ENCODE data around the gene JUNB. TPM values are rescaled to one million over a fixed set of nuclear protein-coding genes. Genes with fewer than 3 reads are reported as not detected.
A peak's percentile ranks its signal among the peaks of the same experiment; 100 is the strongest.

Gene JUNB
- polyA plus RNA-seq, 1 of the 3 experiments (the other 2 are of a cell fraction) = 224 TPM

DNA sequence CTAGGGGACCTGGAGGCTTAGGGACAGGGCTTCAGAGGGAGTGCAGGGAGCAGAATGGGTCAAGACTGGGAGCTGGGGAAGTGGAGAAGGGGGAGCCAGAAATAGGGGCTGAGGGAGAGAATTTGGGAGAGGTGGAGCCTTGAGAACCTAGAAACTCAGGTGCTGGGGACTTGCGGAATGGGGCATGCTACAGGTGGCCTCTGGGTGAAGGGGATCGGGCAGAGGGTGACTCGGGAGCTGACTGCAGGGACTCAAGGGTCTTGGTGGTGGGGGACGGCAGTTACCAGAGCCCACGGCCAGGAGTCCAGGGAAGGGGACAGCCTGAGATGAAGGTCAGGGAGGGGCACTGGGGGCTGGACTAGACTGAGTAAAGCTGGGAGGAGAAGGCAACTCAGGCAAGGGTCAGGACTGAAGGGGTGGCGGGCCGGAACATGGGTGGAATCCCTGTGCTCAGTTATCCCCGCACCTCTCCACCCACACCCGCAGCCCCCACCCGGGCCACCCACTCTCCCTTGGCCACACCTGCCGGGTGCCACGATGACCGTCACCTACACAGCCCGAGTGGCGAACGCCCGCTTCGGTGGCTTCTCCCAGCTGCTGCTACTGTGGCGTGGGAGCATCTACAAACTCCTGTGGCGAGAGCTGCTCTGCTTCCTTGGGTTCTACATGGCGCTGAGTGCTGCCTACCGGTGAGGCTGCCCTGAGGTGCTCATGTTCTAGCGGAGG lies 39.1 kb upstream of the JUNB start:
- H2AFZ ChIP-seq (ENCODE audit: low read depth) = no peak overlapping the region
- peak; percentile 42 for DNase-seq
- no peaks in the 10 kb centered on the region for H4K20me1 ChIP-seq (ENCODE audit: insufficient read depth)
- 21% methylated on average over 11 of the region's 23 CpGs for WGBS (ENCODE audit: low lambda C conversion rate)
- peaks cover 0 to 6% of the 10 kb centered on the region in 2 experiments for H3K36me3 ChIP-seq (replicated peaks in 1 of 2; ENCODE audit: control insufficient read depth in 1 of 2, insufficient read depth in 2 of 2, low read length in 1 of 2)
- peaks cover 1% of the 10 kb centered on the region for H3F3A ChIP-seq (replicated peaks; ENCODE audit: insufficient read depth)
- H3K9me2 ChIP-seq = no peaks in the 10 kb centered on the region
- H3K4me1 ChIP-seq (ENCODE audit: control insufficient read depth in 1 of 2, insufficient read depth in 2 of 2, low read depth in 1 of 2, low read length in 1 of 2) = peaks cover 0 to 8% of the 10 kb centered on the region in 2 experiments
- H3K79me2 ChIP-seq (ENCODE audit: insufficient read depth) = no peaks in the 10 kb centered on the region
- H3K27ac ChIP-seq (ENCODE audit: low read depth in 2 of 2, low read length in 1 of 2) = no peak overlapping the region
- H3K27me3 ChIP-seq (ENCODE audit: insufficient read depth) = peaks cover 40% of the 10 kb centered on the region
- H3K9me3 ChIP-seq = no peaks in the 10 kb centered on the region
- ChIA-PET CTCF (interaction anchor here (0.6 to 23.9 kb wide), 9 partner anchors 9 to 94 kb away, joined by 3 to 273 read pairs (median 4); partner anchors contain the start of gene JUNB), POLR2A (interaction anchor here (0.8 to 1.4 kb wide), 2 partner anchors 10 to 30 kb away, joined by 3 read pairs; no protein-coding TSS in a partner anchor)
- TF ChIP-seq, protein P1, sequence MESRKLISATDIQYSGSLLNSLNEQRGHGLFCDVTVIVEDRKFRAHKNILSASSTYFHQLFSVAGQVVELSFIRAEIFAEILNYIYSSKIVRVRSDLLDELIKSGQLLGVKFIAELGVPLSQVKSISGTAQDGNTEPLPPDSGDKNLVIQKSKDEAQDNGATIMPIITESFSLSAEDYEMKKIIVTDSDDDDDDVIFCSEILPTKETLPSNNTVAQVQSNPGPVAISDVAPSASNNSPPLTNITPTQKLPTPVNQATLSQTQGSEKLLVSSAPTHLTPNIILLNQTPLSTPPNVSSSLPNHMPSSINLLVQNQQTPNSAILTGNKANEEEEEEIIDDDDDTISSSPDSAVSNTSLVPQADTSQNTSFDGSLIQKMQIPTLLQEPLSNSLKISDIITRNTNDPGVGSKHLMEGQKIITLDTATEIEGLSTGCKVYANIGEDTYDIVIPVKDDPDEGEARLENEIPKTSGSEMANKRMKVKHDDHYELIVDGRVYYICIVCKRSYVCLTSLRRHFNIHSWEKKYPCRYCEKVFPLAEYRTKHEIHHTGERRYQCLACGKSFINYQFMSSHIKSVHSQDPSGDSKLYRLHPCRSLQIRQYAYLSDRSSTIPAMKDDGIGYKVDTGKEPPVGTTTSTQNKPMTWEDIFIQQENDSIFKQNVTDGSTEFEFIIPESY (IDR thresholded peaks at IDR 0.05; ENCODE audit: borderline replicate concordance, low read depth) = no peak
- TF ChIP-seq RCOR1 (IDR thresholded peaks at IDR 0.05; ENCODE audit: low read length) (no peak), TAF1 (IDR thresholded peaks at IDR 0.05; ENCODE audit: borderline replicate concordance, low read depth, low read length) (no peak)
- no peak overlapping the region for H3K9ac ChIP-seq
- no peak overlapping the region for H3K4me2 ChIP-seq
- H3K4me3 ChIP-seq (ENCODE audit: low read depth in 2 of 2, low read length in 1 of 2) = no peak overlapping the region

DNA sequence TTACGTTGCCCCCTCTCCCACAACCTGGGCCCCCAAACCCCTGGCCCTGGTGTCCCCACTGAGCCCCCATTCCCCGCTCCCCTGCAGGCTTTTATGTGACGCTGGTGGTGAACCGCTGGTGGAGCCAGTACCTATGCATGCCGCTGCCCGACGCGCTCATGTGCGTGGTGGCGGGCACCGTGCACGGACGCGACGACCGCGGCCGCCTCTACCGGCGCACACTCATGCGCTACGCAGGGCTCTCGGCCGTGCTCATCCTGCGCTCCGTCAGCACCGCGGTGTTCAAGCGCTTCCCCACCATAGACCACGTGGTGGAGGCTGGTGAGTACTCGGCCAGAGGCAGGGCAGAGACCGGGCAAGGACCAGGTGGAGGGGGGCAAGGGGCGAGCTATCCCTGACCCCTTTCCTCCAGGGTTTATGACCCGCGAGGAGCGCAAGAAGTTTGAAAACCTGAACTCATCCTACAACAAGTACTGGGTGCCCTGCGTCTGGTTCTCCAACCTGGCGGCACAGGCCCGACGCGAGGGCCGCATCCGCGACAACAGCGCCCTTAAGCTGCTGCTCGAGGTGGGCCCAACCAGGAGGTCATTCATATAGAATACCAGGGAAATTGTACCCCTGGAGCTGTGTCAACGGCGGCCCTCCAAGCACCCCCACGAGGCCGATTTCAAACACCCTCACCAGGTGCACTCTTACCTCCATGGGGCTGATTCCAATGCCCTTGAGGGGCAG lies 36.7 kb upstream of the JUNB start:
- Histone ChIP-seq H3K36me3 (replicated peaks in 1 of 2; ENCODE audit: control insufficient read depth in 1 of 2, insufficient read depth in 2 of 2, low read length in 1 of 2) (no peaks in the 10 kb centered on the region), H3K27ac (ENCODE audit: low read depth in 2 of 2, low read length in 1 of 2) (no peak overlapping the region), H3K27me3 (ENCODE audit: insufficient read depth) (peaks cover 40% of the 10 kb centered on the region), H2AFZ (ENCODE audit: low read depth) (no peak overlapping the region), H3K9me3 (no peaks in the 10 kb centered on the region), H3K9me2 (no peaks in the 10 kb centered on the region), H3K79me2 (ENCODE audit: insufficient read depth) (no peaks in the 10 kb centered on the region), H3K9ac (no peak overlapping the region), H3K4me2 (no peak overlapping the region), H3K4me3 (ENCODE audit: low read depth in 2 of 2, low read length in 1 of 2) (no peak overlapping the region), H4K20me1 (ENCODE audit: insufficient read depth) (no peaks in the 10 kb centered on the region), H3F3A (replicated peaks; ENCODE audit: insufficient read depth) (peaks cover 10% of the 10 kb centered on the region), H3K4me1 (ENCODE audit: control insufficient read depth in 1 of 2, insufficient read depth in 2 of 2, low read depth in 1 of 2, low read length in 1 of 2) (peaks cover 0 to 7% of the 10 kb centered on the region in 2 experiments)
- peak; percentile 22 for DNase-seq
- POLR2A ChIA-PET = no interaction called here
- 79% methylated on average over 38 of the region's 50 CpGs for WGBS (ENCODE audit: low lambda C conversion rate)
- TF ChIP-seq NFIC (IDR thresholded peaks at IDR 0.05; ENCODE audit: borderline replicate concordance) (no peak), MEF2A (IDR thresholded peaks at IDR 0.05; ENCODE audit: borderline replicate concordance, low read depth) (no peak), RXRA (IDR thresholded peaks at IDR 0.05; ENCODE audit: borderline replicate concordance, low read depth) (no peak), ELF1 (IDR thresholded peaks at IDR 0.05) (no peak), MXI1 (IDR thresholded peaks at IDR 0.05; ENCODE audit: low read depth, low read length) (no peak)
- TF ChIP-seq, protein P2, sequence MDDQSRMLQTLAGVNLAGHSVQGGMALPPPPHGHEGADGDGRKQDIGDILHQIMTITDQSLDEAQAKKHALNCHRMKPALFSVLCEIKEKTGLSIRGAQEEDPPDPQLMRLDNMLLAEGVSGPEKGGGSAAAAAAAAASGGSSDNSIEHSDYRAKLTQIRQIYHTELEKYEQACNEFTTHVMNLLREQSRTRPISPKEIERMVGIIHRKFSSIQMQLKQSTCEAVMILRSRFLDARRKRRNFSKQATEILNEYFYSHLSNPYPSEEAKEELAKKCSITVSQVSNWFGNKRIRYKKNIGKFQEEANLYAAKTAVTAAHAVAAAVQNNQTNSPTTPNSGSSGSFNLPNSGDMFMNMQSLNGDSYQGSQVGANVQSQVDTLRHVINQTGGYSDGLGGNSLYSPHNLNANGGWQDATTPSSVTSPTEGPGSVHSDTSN (IDR thresholded peaks at IDR 0.05) = no peak
- TF ChIP-seq, protein P3, sequence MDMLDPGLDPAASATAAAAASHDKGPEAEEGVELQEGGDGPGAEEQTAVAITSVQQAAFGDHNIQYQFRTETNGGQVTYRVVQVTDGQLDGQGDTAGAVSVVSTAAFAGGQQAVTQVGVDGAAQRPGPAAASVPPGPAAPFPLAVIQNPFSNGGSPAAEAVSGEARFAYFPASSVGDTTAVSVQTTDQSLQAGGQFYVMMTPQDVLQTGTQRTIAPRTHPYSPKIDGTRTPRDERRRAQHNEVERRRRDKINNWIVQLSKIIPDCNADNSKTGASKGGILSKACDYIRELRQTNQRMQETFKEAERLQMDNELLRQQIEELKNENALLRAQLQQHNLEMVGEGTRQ (IDR thresholded peaks at IDR 0.05; ENCODE audit: borderline replicate concordance, low read depth, low read length) = no peak
- TF ChIP-seq, protein P4, sequence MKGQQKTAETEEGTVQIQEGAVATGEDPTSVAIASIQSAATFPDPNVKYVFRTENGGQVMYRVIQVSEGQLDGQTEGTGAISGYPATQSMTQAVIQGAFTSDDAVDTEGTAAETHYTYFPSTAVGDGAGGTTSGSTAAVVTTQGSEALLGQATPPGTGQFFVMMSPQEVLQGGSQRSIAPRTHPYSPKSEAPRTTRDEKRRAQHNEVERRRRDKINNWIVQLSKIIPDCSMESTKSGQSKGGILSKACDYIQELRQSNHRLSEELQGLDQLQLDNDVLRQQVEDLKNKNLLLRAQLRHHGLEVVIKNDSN (IDR thresholded peaks at IDR 0.05; ENCODE audit: borderline replicate concordance, low read depth) = no peak
- CTCF ChIA-PET = interaction anchor here (1.2 to 23.9 kb wide), 4 partner anchors 7 to 93 kb away, joined by 3 to 321 read pairs (median 273); partner anchors contain the start of genes BEST2, GET3, JUNB and PRDX2

Measured in SK-N-SH (cell line).